Measurements from ENCODE around the gene SLC25A38. TPM values are rescaled to one million over a fixed set of nuclear protein-coding genes. Genes with fewer than 3 reads are reported as not detected.

The SLC25A38 gene
- total and polyA plus RNA-seq, 9 of the 15 experiments (the other 6 are each of a cell fraction or from before 2014, with no cell fraction given) = 13.5 to 51.1 (median 30.6) TPM

DNA sequence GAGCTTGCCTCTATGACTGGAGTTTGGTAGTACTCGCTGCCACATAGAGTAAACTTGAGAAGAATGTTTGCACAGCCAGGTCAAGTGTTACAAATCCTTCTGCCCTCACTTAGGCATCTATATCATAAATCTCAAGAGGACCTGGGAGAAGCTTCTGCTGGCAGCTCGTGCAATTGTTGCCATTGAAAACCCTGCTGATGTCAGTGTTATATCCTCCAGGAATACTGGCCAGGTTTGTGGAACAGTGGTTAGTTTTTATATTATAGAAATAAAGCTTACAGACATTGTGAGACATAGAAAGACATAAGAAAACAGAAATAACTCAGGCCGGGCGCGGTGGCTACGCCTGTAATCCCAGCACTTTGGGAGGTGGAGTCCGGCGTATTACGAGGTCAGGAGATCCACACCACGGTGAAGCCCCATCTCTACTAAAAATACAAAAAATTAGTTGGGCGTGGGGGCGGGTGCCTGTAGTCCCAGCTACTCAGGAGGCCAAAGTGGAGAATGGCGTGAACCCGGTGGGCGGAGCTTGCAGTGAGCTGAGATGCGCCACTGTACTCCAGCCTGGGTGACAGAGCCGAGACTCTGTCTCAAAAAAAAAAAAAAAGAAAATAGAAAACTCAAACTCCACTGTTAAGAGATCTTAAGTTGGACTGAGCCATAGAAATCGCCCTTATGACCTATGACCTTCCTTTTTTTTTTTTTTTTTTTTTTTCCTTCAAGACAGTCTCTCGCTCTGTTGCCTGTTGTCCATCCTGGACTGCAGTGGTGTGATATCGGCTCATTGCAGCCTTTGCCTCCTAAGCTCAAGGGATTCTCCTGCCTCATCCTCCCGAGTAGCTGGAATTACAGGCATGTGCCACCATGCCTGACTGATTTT lies 25.6 kb downstream of the SLC25A38 start (continued):
- TF ChIP-seq, protein P1, sequence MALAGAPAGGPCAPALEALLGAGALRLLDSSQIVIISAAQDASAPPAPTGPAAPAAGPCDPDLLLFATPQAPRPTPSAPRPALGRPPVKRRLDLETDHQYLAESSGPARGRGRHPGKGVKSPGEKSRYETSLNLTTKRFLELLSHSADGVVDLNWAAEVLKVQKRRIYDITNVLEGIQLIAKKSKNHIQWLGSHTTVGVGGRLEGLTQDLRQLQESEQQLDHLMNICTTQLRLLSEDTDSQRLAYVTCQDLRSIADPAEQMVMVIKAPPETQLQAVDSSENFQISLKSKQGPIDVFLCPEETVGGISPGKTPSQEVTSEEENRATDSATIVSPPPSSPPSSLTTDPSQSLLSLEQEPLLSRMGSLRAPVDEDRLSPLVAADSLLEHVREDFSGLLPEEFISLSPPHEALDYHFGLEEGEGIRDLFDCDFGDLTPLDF (CRISPR knock-in tag; IDR thresholded peaks at IDR 0.05) = 0 out of 2 replicates have a peak, but pooled peaks have one; percentile 34
- no peak for TF ChIP-seq E2F3 (CRISPR knock-in tag; IDR thresholded peaks at IDR 0.05)
- no peak for TF ChIP-seq SMC3 (conservative IDR thresholded peaks at IDR 0.05; ENCODE audit: insufficient read depth, low read depth, low read length)
- TF ChIP-seq NCOA2 (IDR thresholded peaks at IDR 0.05; ENCODE audit: partially characterized antibody in 2 of 2) = no peak
- TF ChIP-seq SMARCA5 (IDR thresholded peaks at IDR 0.05) = no peak
- no peak for TF ChIP-seq GABPB2 (CRISPR knock-in tag; conservative IDR thresholded peaks at IDR 0.05)
- TF ChIP-seq, protein P2, sequence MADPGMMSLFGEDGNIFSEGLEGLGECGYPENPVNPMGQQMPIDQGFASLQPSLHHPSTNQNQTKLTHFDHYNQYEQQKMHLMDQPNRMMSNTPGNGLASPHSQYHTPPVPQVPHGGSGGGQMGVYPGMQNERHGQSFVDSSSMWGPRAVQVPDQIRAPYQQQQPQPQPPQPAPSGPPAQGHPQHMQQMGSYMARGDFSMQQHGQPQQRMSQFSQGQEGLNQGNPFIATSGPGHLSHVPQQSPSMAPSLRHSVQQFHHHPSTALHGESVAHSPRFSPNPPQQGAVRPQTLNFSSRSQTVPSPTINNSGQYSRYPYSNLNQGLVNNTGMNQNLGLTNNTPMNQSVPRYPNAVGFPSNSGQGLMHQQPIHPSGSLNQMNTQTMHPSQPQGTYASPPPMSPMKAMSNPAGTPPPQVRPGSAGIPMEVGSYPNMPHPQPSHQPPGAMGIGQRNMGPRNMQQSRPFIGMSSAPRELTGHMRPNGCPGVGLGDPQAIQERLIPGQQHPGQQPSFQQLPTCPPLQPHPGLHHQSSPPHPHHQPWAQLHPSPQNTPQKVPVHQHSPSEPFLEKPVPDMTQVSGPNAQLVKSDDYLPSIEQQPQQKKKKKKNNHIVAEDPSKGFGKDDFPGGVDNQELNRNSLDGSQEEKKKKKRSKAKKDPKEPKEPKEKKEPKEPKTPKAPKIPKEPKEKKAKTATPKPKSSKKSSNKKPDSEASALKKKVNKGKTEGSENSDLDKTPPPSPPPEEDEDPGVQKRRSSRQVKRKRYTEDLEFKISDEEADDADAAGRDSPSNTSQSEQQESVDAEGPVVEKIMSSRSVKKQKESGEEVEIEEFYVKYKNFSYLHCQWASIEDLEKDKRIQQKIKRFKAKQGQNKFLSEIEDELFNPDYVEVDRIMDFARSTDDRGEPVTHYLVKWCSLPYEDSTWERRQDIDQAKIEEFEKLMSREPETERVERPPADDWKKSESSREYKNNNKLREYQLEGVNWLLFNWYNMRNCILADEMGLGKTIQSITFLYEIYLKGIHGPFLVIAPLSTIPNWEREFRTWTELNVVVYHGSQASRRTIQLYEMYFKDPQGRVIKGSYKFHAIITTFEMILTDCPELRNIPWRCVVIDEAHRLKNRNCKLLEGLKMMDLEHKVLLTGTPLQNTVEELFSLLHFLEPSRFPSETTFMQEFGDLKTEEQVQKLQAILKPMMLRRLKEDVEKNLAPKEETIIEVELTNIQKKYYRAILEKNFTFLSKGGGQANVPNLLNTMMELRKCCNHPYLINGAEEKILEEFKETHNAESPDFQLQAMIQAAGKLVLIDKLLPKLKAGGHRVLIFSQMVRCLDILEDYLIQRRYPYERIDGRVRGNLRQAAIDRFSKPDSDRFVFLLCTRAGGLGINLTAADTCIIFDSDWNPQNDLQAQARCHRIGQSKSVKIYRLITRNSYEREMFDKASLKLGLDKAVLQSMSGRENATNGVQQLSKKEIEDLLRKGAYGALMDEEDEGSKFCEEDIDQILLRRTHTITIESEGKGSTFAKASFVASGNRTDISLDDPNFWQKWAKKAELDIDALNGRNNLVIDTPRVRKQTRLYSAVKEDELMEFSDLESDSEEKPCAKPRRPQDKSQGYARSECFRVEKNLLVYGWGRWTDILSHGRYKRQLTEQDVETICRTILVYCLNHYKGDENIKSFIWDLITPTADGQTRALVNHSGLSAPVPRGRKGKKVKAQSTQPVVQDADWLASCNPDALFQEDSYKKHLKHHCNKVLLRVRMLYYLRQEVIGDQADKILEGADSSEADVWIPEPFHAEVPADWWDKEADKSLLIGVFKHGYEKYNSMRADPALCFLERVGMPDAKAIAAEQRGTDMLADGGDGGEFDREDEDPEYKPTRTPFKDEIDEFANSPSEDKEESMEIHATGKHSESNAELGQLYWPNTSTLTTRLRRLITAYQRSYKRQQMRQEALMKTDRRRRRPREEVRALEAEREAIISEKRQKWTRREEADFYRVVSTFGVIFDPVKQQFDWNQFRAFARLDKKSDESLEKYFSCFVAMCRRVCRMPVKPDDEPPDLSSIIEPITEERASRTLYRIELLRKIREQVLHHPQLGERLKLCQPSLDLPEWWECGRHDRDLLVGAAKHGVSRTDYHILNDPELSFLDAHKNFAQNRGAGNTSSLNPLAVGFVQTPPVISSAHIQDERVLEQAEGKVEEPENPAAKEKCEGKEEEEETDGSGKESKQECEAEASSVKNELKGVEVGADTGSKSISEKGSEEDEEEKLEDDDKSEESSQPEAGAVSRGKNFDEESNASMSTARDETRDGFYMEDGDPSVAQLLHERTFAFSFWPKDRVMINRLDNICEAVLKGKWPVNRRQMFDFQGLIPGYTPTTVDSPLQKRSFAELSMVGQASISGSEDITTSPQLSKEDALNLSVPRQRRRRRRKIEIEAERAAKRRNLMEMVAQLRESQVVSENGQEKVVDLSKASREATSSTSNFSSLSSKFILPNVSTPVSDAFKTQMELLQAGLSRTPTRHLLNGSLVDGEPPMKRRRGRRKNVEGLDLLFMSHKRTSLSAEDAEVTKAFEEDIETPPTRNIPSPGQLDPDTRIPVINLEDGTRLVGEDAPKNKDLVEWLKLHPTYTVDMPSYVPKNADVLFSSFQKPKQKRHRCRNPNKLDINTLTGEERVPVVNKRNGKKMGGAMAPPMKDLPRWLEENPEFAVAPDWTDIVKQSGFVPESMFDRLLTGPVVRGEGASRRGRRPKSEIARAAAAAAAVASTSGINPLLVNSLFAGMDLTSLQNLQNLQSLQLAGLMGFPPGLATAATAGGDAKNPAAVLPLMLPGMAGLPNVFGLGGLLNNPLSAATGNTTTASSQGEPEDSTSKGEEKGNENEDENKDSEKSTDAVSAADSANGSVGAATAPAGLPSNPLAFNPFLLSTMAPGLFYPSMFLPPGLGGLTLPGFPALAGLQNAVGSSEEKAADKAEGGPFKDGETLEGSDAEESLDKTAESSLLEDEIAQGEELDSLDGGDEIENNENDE (IDR thresholded peaks at IDR 0.05; ENCODE audit: low read depth, low read length) = no peak
- no peak for TF ChIP-seq TAF7 (tag; IDR thresholded peaks at IDR 0.05)
- TF ChIP-seq TFAP4 (CRISPR knock-in tag; IDR thresholded peaks at IDR 0.05; ENCODE audit: borderline replicate concordance) = peak; percentile 19; the same call in 1 of the 2 replicates
- no peak for TF ChIP-seq PTBP1 (IDR thresholded peaks at IDR 0.05; ENCODE audit: low read depth, low read length)
- peak; percentile 73 for TF ChIP-seq ZNF384 (IDR thresholded peaks at IDR 0.05; ENCODE audit: low read depth, low read length)
- TF ChIP-seq NCOA6 (IDR thresholded peaks at IDR 0.05) = no peak
- TF ChIP-seq ZNF707 (CRISPR knock-in tag; conservative IDR thresholded peaks at IDR 0.05) = no peak
- no peak for TF ChIP-seq RHOXF2B (CRISPR knock-in tag; conservative IDR thresholded peaks at IDR 0.05)

Data from K562 (cell line).